Retinal pigment epithelial cell (primary cell): ENCODE measurements around the gene GRIN3B.
A peak's percentile ranks its signal among the peaks of the same experiment; 100 is the strongest.

Source experiments
- DNase-seq: peaks from one replicate; pipeline ENCODE4 v3.0.0-alpha.2; 2010; ENCODE audit warnings: low read depth
- H3K4me3 ChIP-seq: 2 replicates; pipeline ENCODE4 v1.5.1; 2011; ENCODE audit warnings: mild to moderate bottlenecking, low read length, control low read depth, moderate library complexity
- CTCF ChIP-seq: conservative IDR thresholded peaks from 2 replicates; pipeline ENCODE4 v1.5.1; 2011; ENCODE audit warnings: low read depth, low read length, control low read depth, inconsistent platforms

Gene GRIN3B

GRCh38 chr19:1025960-1026782, 26.0 kb downstream of the GRIN3B start, which contains the start of gene CNN2:
Gene CNN2, plus strand, starts transcription at chr19:1026608. Its CDS starts 54 bp downstream, at chr19:1026662.
- no peak for DNase-seq
- TF ChIP-seq CTCF: no peak
- peak within 1 kb of the TSS; percentile 98 for H3K4me3 ChIP-seq

GRCh38 chr19:1026783-1027649, 26.8 kb downstream of the GRIN3B start:
- H3K4me3 ChIP-seq: peak overlapping the region; percentile 98
- no peak for DNase-seq
- TF ChIP-seq CTCF: no peak

- H3K4me3 ChIP-seq: peak overlapping the region; percentile 98
- no peak for DNase-seq
- TF ChIP-seq CTCF: no peak
Observed at GRCh38 chr19:1027650-1028061, 27.4 kb downstream of the GRIN3B start.

GRCh38 chr19:1028062-1028926, 28.1 kb downstream of the GRIN3B start:
- peak; percentile 78 for DNase-seq
- no peak for TF ChIP-seq CTCF
- peak overlapping the region; percentile 98 for H3K4me3 ChIP-seq

- no peak for TF ChIP-seq CTCF
Observed at GRCh38 chr19:1032264-1032867, 32.1 kb downstream of the GRIN3B start.

GRCh38 chr19:1035998-1036621, 35.9 kb downstream of the GRIN3B start:
- TF ChIP-seq CTCF: peak; percentile 3
- H3K4me3 ChIP-seq: no peak overlapping the region

More at GRCh38 chr19:1032264-1032867, 32.1 kb downstream of the GRIN3B start:
- DNase-seq: no peak
- no peak overlapping the region for H3K4me3 ChIP-seq

More at GRCh38 chr19:1035998-1036621, 35.9 kb downstream of the GRIN3B start:
- no peak for DNase-seq
